ENCODE results near the gene PCDHB6.
A peak's percentile ranks its signal among the peaks of the same experiment; 100 is the strongest.
"Not testable (repeated sequence)": the region's sequence is repeated elsewhere in the genome, so short reads cannot be mapped to it uniquely, and the experiment has no call there.

The PCDHB6 gene

GRCh38 chr5:141182248-141182647, 32.4 kb downstream of the PCDHB6 start, which contains the start of gene PCDHB16:
TSS of gene PCDHB16 (plus strand) at chr5:141182387. CDS start at chr5:141182560, 173 bp downstream.
- H3K9me3 ChIP-seq (ENCODE audit: low read length): no peaks in the 10 kb centered on the region
- H3K9ac ChIP-seq (ENCODE audit: low read length): no peak within 1 kb of the TSS
- H3K9me2 ChIP-seq (ENCODE audit: low read depth, low read length): no peaks in the 10 kb centered on the region
- H3K4me3 ChIP-seq (ENCODE audit: low read depth, low read length, poor library complexity, severe bottlenecking): no peak within 1 kb of the TSS
- no peaks in the 10 kb centered on the region for H3K4me1 ChIP-seq (ENCODE audit: insufficient read depth, low read length, severe bottlenecking)
- no peaks in the 10 kb centered on the region for H3K27me3 ChIP-seq (ENCODE audit: insufficient read depth, low read length)
- H3K36me3 ChIP-seq (ENCODE audit: insufficient read depth, low read length): no peaks in the 10 kb centered on the region
- no peak within 1 kb of the TSS for H2AFZ ChIP-seq (ENCODE audit: low read length)
- H3K79me2 ChIP-seq (ENCODE audit: insufficient read depth, low read length): no peaks in the 10 kb centered on the region
- H3K4me2 ChIP-seq (ENCODE audit: low read length): no peak within 1 kb of the TSS
- no peaks in the 10 kb centered on the region for H4K20me1 ChIP-seq (ENCODE audit: insufficient read depth, low read length)
- no peak within 1 kb of the TSS for H3K27ac ChIP-seq (ENCODE audit: low read depth, low read length, poor library complexity, severe bottlenecking)
- no peak for TF ChIP-seq EZH2 (IDR thresholded peaks at IDR 0.05; ENCODE audit: borderline replicate concordance, low read length)
- peak; percentile 52 for TF ChIP-seq CTCF (IDR thresholded peaks at IDR 0.05; ENCODE audit: low read length)
- H3F3A ChIP-seq (ENCODE audit: insufficient read depth, low read length): no peaks in the 10 kb centered on the region

DNA sequence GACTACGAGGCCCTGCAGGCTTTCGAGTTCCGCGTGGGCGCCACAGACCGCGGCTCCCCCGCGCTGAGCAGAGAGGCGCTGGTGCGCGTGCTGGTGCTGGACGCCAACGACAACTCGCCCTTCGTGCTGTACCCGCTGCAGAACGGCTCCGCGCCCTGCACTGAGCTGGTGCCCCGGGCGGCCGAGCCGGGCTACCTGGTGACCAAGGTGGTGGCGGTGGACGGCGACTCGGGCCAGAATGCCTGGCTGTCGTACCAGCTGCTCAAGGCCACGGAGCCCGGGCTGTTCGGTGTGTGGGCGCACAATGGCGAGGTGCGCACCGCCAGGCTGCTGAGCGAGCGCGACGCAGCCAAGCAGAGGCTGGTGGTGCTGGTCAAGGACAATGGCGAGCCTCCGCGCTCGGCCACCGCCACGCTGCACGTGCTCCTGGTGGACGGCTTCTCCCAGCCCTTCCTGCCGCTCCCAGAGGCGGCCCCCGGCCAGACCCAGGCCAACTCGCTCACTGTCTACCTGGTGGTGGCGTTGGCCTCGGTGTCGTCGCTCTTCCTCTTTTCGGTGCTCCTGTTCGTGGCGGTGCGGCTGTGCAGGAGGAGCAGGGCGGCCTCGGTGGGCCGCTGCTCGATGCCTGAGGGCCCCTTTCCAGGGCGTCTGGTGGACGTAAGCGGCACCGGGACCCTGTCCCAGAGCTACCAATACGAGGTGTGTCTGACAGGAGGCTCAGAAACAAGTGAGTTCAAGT, 34.4 kb downstream of the PCDHB6 start:
- H3K27me3 ChIP-seq (ENCODE audit: insufficient read depth, low read length); H3K27ac ChIP-seq (ENCODE audit: low read depth, low read length, poor library complexity, severe bottlenecking); H4K20me1 ChIP-seq (ENCODE audit: insufficient read depth, low read length); H3K4me2 ChIP-seq (ENCODE audit: low read length); H2AFZ ChIP-seq (ENCODE audit: low read length); H3K9me3 ChIP-seq (ENCODE audit: low read length); H3K79me2 ChIP-seq (ENCODE audit: insufficient read depth, low read length); H3F3A ChIP-seq (ENCODE audit: insufficient read depth, low read length); H3K9me2 ChIP-seq (ENCODE audit: low read depth, low read length); H3K4me3 ChIP-seq (ENCODE audit: low read depth, low read length, poor library complexity, severe bottlenecking); H3K4me1 ChIP-seq (ENCODE audit: insufficient read depth, low read length, severe bottlenecking); H3K9ac ChIP-seq (ENCODE audit: low read length); H3K36me3 ChIP-seq (ENCODE audit: insufficient read depth, low read length): not testable (repeated sequence)

DNA sequence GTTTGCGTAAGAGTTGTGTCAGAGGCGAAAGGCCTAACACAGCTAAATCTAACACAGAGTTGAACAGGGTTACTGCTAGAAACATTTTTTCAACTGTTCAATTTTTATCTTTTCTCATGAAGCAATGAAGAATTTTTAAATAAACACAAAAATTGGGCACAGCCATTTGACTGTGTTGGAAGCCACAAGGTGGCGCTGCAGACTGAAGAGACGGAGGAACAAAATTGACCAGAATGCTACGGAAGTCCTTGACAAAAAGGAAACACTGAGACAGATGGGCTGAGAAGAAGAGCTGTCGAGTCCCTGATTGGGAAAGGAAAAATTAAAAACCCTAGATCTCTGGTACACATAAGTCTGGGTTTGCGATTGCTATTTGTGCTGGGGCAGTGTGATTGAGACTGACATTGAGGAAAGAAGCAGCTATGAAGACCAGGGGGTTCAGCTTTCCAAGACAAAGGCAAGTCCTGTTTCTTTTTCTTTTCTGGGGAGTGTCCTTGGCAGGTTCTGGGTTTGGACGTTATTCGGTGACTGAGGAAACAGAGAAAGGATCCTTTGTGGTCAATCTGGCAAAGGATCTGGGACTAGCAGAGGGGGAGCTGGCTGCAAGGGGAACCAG, 37.1 kb downstream of the PCDHB6 start, which contains the start of gene PCDHB9:
PCDHB9 (plus strand) TSS at position 265 of the 616 bp plus-strand sequence; CDS start at position 423, 158 bp downstream.
- Histone ChIP-seq H3K79me2 (ENCODE audit: insufficient read depth, low read length) (no peaks in the 10 kb centered on the region), H3K9ac (ENCODE audit: low read length) (no peak within 1 kb of the TSS), H3K4me2 (ENCODE audit: low read length) (peak within 1 kb of the TSS; percentile 19; the same call in 1 of the 2 replicates), H3F3A (ENCODE audit: insufficient read depth, low read length) (no peaks in the 10 kb centered on the region), H3K4me3 (ENCODE audit: low read depth, low read length, poor library complexity, severe bottlenecking) (peak within 1 kb of the TSS; percentile 9), H2AFZ (ENCODE audit: low read length) (no peak within 1 kb of the TSS), H4K20me1 (ENCODE audit: insufficient read depth, low read length) (no peaks in the 10 kb centered on the region), H3K9me3 (ENCODE audit: low read length) (no peaks in the 10 kb centered on the region), H3K27ac (ENCODE audit: low read depth, low read length, poor library complexity, severe bottlenecking) (no peak within 1 kb of the TSS), H3K4me1 (ENCODE audit: insufficient read depth, low read length, severe bottlenecking) (no peaks in the 10 kb centered on the region), H3K9me2 (ENCODE audit: low read depth, low read length) (no peaks in the 10 kb centered on the region), H3K36me3 (ENCODE audit: insufficient read depth, low read length) (no peaks in the 10 kb centered on the region), H3K27me3 (ENCODE audit: insufficient read depth, low read length) (no peaks in the 10 kb centered on the region)
- TF ChIP-seq CTCF (IDR thresholded peaks at IDR 0.05; ENCODE audit: low read length): peak; percentile 92
- no peak for TF ChIP-seq EZH2 (IDR thresholded peaks at IDR 0.05; ENCODE audit: borderline replicate concordance, low read length)

DNA sequence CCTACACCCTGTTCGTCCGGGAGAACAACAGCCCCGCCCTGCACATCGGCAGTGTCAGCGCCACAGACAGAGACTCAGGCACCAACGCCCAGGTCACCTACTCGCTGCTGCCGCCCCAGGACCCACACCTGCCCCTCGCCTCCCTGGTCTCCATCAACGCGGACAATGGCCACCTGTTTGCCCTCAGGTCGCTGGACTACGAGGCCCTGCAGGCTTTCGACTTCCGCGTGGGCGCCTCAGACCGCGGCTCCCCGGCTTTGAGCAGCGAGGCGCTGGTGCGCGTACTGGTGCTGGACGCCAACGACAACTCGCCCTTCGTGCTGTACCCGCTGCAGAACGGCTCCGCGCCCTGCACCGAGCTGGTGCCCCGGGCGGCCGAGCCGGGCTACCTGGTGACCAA, 38.8 kb downstream of the PCDHB6 start:
- H3K4me3 ChIP-seq (ENCODE audit: low read depth, low read length, poor library complexity, severe bottlenecking); H3K9ac ChIP-seq (ENCODE audit: low read length); H3K36me3 ChIP-seq (ENCODE audit: insufficient read depth, low read length); H3K27me3 ChIP-seq (ENCODE audit: insufficient read depth, low read length); H4K20me1 ChIP-seq (ENCODE audit: insufficient read depth, low read length); H2AFZ ChIP-seq (ENCODE audit: low read length); H3K4me1 ChIP-seq (ENCODE audit: insufficient read depth, low read length, severe bottlenecking); H3K4me2 ChIP-seq (ENCODE audit: low read length); H3K9me3 ChIP-seq (ENCODE audit: low read length); H3K9me2 ChIP-seq (ENCODE audit: low read depth, low read length); H3K27ac ChIP-seq (ENCODE audit: low read depth, low read length, poor library complexity, severe bottlenecking); H3K79me2 ChIP-seq (ENCODE audit: insufficient read depth, low read length); H3F3A ChIP-seq (ENCODE audit: insufficient read depth, low read length): not testable (repeated sequence)

GRCh38 chr5:141189131-141189530, 39.3 kb downstream of the PCDHB6 start:
- not testable (repeated sequence) for H3F3A ChIP-seq (ENCODE audit: insufficient read depth, low read length); H3K4me2 ChIP-seq (ENCODE audit: low read length); H3K9ac ChIP-seq (ENCODE audit: low read length); H3K4me3 ChIP-seq (ENCODE audit: low read depth, low read length, poor library complexity, severe bottlenecking); H3K9me2 ChIP-seq (ENCODE audit: low read depth, low read length); H3K4me1 ChIP-seq (ENCODE audit: insufficient read depth, low read length, severe bottlenecking); H2AFZ ChIP-seq (ENCODE audit: low read length); H3K27ac ChIP-seq (ENCODE audit: low read depth, low read length, poor library complexity, severe bottlenecking); H3K79me2 ChIP-seq (ENCODE audit: insufficient read depth, low read length); H3K9me3 ChIP-seq (ENCODE audit: low read length); H3K27me3 ChIP-seq (ENCODE audit: insufficient read depth, low read length); H4K20me1 ChIP-seq (ENCODE audit: insufficient read depth, low read length); H3K36me3 ChIP-seq (ENCODE audit: insufficient read depth, low read length)

Data from OCI-LY1 (cell line).